ENCODE data around the gene AK6.
A peak's percentile ranks its signal among the peaks of the same experiment; 100 is the strongest.
"Not testable (repeated sequence)": the region's sequence is repeated elsewhere in the genome, so short reads cannot be mapped to it uniquely, and the experiment has no call there.

Gene AK6

GRCh38 chr5:69369340-69370121, at the start of gene AK6, which contains the start of the genes RAD17 and TAF9:
TSS of gene AK6 (minus strand) at chr5:69369520. CDS start at chr5:69369490, 30 bp downstream.
TSS of gene RAD17 (plus strand) at chr5:69369818. CDS start at chr5:69372209, 2,391 bp downstream.
TSS of gene TAF9 (minus strand) at chr5:69369520. CDS start at chr5:69365737, 3,783 bp downstream.
- peak; percentile 76 for DNase-seq (ENCODE audit: low read depth)

- no peak for DNase-seq (ENCODE audit: low read depth)
Observed at GRCh38 chr5:69418554-69418953, 49.2 kb upstream of the AK6 start.

GRCh38 chr5:69416699-69417098, 47.4 kb upstream of the AK6 start:
- DNase-seq (ENCODE audit: low read depth) = no peak

- no peak for DNase-seq (ENCODE audit: low read depth)
Observed at GRCh38 chr5:69416180-69416579, 46.9 kb upstream of the AK6 start.

- DNase-seq (ENCODE audit: low read depth) = no peak
Observed at GRCh38 chr5:69415584-69415958, 46.3 kb upstream of the AK6 start.

- peak; percentile 16 for DNase-seq (ENCODE audit: low read depth)
Observed at GRCh38 chr5:69414885-69415583, 45.7 kb upstream of the AK6 start, which contains the start of gene MARVELD2. TSS of gene MARVELD2 (plus strand) at chr5:69415116. CDS start at chr5:69419386, 4,270 bp downstream.

GRCh38 chr5:69404659-69405330, 35.5 kb upstream of the AK6 start:
- no peak for DNase-seq (ENCODE audit: low read depth)

- no peak for DNase-seq (ENCODE audit: low read depth)
Observed at GRCh38 chr5:69378376-69378775, 9.1 kb upstream of the AK6 start.

GRCh38 chr5:69374911-69375446, 5.7 kb upstream of the AK6 start:
- DNase-seq (ENCODE audit: low read depth) = no peak

GRCh38 chr5:69372394-69372793, 3.1 kb upstream of the AK6 start:
- no peak for DNase-seq (ENCODE audit: low read depth)

GRCh38 chr5:69370335-69370734, 1.0 kb upstream of the AK6 start:
- not testable (repeated sequence) for DNase-seq (ENCODE audit: low read depth)

GRCh38 chr5:69368458-69369339, 621 bp downstream of the AK6 start:
- DNase-seq (ENCODE audit: low read depth) = peak; percentile 6

GRCh38 chr5:69367697-69368279, 1.5 kb downstream of the AK6 start:
- no peak for DNase-seq (ENCODE audit: low read depth)

GRCh38 chr5:69364850-69365249, 4.5 kb downstream of the AK6 start:
- DNase-seq (ENCODE audit: low read depth) = no peak

GRCh38 chr5:69364414-69364813, 4.9 kb downstream of the AK6 start:
- no peak for DNase-seq (ENCODE audit: low read depth)

- no peak for DNase-seq (ENCODE audit: low read depth)
Observed at GRCh38 chr5:69360442-69360841, 8.9 kb downstream of the AK6 start.

- DNase-seq (ENCODE audit: low read depth) = no peak
Observed at GRCh38 chr5:69359699-69360098, 9.6 kb downstream of the AK6 start.

GRCh38 chr5:69350664-69351063, 18.7 kb downstream of the AK6 start:
- DNase-seq (ENCODE audit: low read depth) = no peak

GRCh38 chr5:69343083-69343482, 26.2 kb downstream of the AK6 start:
- no peak for DNase-seq (ENCODE audit: low read depth)

- no peak for DNase-seq (ENCODE audit: low read depth)
Observed at GRCh38 chr5:69341520-69342161, 27.7 kb downstream of the AK6 start.

Data from stromal cell of bone marrow (primary cell).